H1 (cell line): ENCODE data around the gene KLHL36. TPM values are rescaled to one million over a fixed set of nuclear protein-coding genes. Genes with fewer than 3 reads are reported as not detected.

ENCODE experiments used
- CTBP2 ChIP-seq: IDR thresholded peaks from 2 replicates; pipeline ENCODE4 v1.7.0; 2011; ENCODE audit warnings: borderline replicate concordance, mild to moderate bottlenecking, moderate library complexity, mixed read lengths, low read length; ENCODE audit not compliant: insufficient read depth, insufficient read length
- GABPA ChIP-seq: IDR thresholded peaks from 2 replicates; pipeline ENCODE4 v1.6.1; 2011; ENCODE audit warnings: mild to moderate bottlenecking, low read length, moderate library complexity, borderline replicate concordance; ENCODE audit not compliant: insufficient read depth
- HDAC6 ChIP-seq: IDR thresholded peaks from one replicate; pipeline ENCODE4 v1.7.1; 2012; ENCODE audit warnings: low read depth, mild to moderate bottlenecking, inconsistent platforms, low read length, moderate library complexity
- MAFK ChIP-seq: IDR thresholded peaks from 2 replicates; pipeline ENCODE4 v1.6.1; 2012; ENCODE audit warnings: low read depth, mild to moderate bottlenecking, improper control_type of control experiment, low read length
- SUZ12 ChIP-seq: fragments of 200-600 bp; sonication (generic); IDR thresholded peaks from 2 replicates; pipeline ENCODE4 v1.6.1; 2012; ENCODE audit warnings: mild to moderate bottlenecking, inconsistent platforms, low read length, moderate library complexity, mixed read lengths
- TCF12 ChIP-seq: IDR thresholded peaks from 2 replicates; pipeline ENCODE4 v1.6.1; 2011; ENCODE audit warnings: low read depth, mild to moderate bottlenecking, low read length
- polyA plus RNA-seq, 7 experiments: library from polyadenylated mRNA; depleted of rRNA in 3 of 7; stranded (reverse) in 5 of 7; unstranded in 2 of 7; fragments of >200 nt in 5 of 7; fragments of 200-250 nt in 2 of 7; gene quantifications; 1 replicate in 5 of 7; 2 replicates in 1 of 7; 4 replicates in 1 of 7; pipeline versions ENCODE4 v1.2.1 to v1.2.3, GENCODE V29; 2011 to 2013; ENCODE audit warnings: missing spikeins in 2 of 7, mixed read lengths in 2 of 7
- total RNA-seq: library from RNA; stranded (reverse); fragmentation: NEBNext Ultra II Directional; extraction: Animal tissue kit (Norgen Biotek cat#: 25700); gene quantifications from 2 replicates; pipeline ENCODE4 v1.2.1, GENCODE V29; 2021

KLHL36 gene
- total and polyA plus RNA-seq, 2 of the 8 experiments (the other 6 are each of a cell fraction or from before 2014, with no cell fraction given), result 22.9 to 33.6 TPM

- no peak for TF ChIP-seq TCF12
- no peak for TF ChIP-seq GABPA
- no peak for TF ChIP-seq CTBP2
- no peak for TF ChIP-seq HDAC6
- TF ChIP-seq MAFK, result no peak
- TF ChIP-seq SUZ12, result no peak
Measured at GRCh38 chr16:84706856-84707255, 58.5 kb downstream of the KLHL36 start (continued).
